NCI-H1694 treated with DMSO at 0.1 percent for 48 hours (cell line): ENCODE measurements around the gene LSM7.
"Not testable (repeated sequence)": the region's sequence is repeated elsewhere in the genome, so short reads cannot be mapped to it uniquely, and the experiment has no call there.

ENCODE experiments used
- DNase-seq: peaks from one replicate; lab custom pipeline; 2025; lab: John Stamatoyannopoulos, UW

LSM7 gene

DNA sequence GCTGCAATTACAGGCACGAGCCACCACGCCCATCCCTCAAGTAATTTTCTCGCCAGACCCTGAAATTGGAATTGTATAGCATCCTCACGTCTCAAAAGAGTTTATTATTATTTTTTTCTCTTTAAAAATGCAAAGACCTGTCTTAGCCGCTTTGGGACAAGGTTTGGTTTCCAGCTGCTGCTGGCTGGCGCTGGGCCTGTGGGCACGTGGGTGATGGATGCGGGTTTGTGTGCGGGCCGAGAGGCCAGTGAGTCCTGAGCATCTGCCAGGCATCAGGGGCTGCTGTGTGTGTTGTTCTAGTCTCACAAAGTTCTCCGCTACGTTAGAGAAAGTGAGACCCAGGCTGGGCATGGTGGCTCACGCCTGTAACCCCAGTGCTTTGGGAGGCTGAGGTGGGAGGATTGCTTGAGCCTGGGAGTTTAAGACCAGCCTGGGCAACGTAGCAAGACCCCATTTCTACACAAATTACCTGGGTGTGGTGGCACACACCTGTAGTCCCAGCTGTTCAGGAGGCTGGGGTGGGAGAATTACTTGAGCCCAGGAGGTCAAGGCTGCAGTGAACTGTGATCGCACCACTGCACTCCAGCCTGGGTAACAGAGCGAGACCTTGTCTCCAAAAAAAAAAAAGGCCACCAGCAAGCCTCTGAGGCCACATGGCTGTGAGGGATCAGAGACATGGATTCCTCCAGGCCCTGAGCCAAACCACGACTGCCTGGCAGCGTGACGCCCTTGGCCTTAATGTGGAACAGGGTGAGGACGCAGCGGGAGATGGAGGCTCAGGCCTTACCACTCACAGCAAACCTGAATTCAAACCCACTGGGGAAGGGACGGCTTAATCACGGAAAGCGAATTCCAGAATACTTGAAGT lies 27.0 kb upstream of the LSM7 start:
- no peak for DNase-seq

GRCh38 chr19:2354670-2355069 lies 26.3 kb upstream of the LSM7 start:
- DNase-seq: no peak

DNA sequence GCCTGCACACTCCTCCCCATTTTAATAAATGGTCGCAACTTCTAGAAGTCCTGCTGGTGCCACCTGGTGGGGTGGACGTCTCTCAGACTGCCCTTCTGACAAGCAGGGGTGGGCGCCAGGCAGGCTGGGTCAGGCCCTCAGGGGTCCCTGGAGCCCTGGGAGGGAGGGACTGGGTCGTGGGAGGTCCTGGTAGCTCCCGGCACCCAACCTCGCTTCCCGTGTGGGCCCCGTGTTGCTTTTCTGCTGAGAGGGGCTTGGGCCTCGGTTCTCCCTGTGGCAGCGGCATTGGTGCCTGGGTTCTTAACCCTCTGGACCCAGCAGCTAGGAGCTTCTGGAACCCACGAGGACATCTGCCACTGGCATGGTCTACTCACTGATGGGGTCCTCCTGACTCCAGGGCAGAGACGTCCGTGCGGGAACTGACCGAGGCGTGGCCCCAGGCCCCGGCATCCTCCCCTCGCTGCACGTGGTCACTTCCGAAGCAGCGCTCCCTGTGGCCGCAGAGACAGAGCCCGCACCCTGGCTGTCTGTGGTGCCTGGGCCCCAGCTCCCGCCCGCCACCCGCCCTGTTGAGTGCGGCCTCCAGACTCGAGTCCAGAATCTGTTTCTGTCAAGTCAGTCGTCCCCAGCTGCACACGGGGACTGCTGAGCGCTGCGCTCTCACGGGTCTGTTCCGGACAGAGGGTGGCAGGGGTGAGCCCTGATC lies 25.7 kb upstream of the LSM7 start:
- no peak for DNase-seq

DNA sequence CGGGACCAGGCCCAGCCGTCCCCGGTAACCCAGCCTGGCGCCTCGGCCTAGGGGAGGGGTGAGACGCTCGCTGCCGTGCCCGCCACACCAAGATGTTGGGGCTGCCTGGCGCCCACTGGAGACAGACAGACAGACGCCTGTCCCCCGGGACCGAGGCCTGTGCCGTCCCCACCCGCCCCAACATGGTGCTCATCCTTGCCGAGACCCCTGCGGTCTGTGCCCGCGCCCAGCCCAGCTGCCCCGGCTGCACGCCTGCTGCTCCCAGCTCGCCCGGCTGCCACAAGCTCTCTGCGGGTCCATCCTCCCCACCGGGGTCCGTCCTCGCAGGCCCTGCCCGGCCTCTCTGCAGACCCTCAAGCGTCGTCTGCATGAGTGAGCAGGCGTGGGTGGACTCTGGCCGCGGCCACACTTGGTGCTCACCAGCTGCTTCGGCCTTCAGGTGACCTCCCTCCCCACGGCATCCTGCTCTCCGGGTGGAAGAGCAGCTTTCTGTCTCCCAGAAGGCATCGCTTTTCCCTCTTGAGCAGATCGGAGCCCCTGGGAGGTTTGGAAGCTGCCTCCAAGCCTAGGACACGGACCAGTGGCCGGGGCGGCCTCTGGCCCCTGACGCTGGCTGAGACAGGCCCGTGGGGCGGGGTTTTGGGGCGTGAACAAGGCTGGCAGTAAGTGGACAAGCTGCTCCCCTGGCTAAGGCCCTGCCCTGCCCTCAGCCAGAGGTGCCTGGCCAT lies 24.9 kb upstream of the LSM7 start:
- DNase-seq: no peak

GRCh38 chr19:2352121-2352520 lies 23.7 kb upstream of the LSM7 start:
- no peak for DNase-seq

- DNase-seq: no peak
Observed at GRCh38 chr19:2351591-2351990, 23.2 kb upstream of the LSM7 start.

- DNase-seq: no peak
Observed at GRCh38 chr19:2350656-2351055, 22.3 kb upstream of the LSM7 start.

DNA sequence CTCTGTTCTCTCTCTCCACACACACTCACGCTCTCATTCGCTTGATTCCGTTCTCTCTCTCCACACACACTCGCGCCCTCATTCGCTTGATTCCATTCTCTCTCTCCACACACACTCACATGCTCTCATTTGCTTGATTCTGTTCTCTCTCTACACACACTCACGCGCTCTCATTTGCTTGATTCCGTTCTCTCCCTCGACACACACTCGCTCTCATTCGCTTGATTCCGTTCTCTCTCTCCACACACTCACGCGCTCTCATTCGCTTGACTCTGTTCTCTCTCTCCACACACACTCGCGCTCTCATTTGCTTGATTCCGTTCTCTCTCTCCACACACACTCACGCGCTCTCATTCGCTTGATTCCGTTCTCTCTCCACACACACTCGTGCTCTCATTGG lies 21.4 kb upstream of the LSM7 start:
- not testable (repeated sequence) for DNase-seq

DNA sequence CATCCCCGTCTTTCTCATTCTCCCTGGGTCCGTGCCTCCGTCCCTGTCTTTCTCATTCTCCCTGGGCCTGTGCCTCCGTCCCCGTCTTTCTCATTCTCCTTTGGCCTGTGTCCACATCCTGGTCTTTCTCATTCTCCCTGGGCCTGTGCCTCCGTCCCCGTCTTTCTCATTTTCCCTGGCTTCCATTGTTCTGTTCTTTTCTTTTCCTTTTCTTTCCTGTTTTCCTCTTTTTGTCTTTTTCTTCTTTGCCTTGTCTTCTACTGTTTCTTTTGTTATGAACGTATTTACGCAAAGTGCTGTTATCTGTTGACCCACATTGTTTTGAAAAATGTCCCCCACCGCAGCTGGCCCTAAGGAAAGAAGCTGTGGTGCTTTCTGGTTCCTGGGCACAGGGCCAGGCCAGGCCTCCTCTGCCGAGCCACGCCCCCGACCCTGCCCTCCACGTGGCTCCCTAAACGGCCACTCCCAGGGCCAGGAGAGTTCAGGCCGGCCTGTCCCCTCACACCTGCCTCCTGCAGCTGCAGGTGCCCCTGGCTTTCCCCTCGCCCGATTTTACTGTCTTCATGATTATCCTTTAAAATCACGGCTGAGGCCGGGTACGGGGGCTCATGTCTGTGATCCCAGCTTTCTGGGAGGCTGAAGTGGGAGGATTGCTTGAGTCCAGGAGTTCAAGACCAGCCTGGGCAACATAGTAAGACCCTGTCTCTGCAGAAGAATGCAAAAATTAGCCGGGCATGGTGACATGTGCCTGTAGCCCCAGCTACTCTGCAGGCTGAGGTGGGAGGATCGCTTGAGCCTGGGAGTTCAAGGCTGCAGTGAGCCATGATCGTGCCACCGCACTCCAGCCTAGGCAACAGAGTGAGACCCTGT lies 17.6 kb upstream of the LSM7 start:
- DNase-seq: no peak

DNA sequence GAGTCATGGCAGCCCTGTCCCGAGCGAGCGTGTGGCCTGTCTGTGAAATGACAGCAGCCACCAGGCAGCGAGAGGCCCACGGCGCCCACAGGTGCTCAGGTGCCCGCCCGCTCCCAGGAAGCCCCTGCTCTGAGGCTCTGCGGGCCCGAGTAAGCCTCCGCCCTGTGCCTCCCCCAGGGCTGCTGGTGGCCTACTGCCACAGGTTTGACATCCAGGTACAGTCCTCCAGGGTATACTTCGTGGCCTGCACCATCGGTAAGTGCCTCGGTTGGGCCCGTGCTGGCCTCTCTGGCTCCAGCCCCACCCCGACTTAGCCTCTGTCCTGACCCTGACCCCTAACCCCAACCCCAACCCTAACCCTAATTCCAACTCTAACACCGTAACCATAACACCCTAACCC lies 16.7 kb upstream of the LSM7 start:
- no peak for DNase-seq

DNA sequence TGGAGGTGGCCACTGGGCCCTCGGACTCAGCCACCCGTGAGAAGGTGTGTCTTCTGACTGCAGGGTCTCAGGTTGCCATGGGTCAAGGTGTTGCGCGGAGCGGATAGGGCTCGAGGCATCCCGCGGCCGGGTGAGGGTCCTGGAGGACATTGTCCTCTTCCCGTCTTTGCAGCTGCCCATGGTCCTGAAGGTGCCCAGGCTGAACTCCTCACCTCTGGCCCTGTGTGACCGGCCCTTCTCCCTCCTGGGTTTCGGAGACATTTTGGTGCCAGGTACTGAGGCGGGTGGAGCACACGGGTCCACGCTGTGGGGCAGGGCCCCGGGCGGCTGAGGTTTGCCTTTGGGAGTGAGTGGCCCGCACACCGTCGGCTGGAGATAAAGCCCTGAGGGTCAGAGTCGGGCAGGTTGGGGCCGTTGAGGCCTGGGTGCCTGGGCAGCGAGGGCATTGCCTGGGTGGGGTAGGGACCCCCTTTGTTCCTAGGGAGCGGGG lies 16.0 kb upstream of the LSM7 start:
- DNase-seq: no peak

DNA sequence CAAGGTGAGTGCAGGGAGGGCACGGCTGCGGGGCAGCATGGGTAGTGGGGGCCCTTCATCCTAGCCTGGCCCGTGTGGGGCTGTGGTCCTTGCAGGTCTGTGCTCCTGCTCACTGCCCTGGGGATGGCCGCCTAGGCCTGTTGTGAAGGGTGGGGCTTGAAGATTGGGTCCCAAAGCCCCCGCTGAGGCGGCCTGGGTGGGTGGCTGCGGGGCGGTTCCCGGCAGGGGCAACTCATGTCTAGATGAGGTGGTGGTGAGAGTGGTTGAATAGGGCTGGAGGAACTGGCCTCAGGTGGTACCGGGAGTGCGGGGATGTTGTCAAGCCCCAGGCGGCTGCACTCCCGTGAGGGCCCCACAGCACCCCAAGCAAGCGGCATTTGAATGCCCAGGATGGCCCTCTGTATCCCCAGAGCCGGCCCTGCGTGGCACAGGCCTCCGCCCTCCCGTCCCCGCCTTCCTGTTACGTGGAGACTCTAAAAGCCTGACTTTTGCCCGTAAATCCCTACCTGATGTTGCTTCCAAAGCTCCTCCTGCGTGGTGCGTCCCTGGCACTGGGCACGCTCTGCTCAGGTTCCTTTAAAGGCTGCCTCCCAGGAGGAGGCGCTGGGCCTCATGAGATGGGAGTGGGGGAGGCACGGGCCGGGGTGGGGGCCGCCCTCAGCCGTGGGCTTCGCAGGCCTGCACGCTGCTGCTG lies 15.1 kb upstream of the LSM7 start:
- no peak for DNase-seq

- no peak for DNase-seq
Observed at GRCh38 chr19:2342656-2343288, 14.4 kb upstream of the LSM7 start.

DNA sequence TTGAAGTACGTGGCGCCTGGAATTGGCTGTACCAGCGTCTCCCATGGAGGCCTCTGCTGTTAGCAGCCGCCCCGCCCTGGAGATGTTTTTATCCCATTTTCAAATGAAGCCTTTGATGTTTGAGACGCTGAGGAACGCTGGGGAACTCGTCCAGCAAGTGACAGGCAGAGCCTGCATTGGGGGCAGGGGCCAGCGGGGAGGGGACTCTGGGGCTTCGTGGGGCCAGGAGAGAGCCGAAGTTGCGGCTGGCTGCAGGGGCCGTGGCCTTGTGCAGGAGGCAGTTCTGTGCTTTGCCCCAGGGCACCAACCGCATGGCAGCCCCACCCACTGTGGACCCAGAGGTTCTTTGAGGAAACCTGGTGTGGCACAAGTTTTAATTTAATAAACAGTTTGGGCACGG lies 13.6 kb upstream of the LSM7 start:
- DNase-seq: no peak

GRCh38 chr19:2341244-2341751 lies 12.9 kb upstream of the LSM7 start:
- DNase-seq: peak; percentile 19

DNA sequence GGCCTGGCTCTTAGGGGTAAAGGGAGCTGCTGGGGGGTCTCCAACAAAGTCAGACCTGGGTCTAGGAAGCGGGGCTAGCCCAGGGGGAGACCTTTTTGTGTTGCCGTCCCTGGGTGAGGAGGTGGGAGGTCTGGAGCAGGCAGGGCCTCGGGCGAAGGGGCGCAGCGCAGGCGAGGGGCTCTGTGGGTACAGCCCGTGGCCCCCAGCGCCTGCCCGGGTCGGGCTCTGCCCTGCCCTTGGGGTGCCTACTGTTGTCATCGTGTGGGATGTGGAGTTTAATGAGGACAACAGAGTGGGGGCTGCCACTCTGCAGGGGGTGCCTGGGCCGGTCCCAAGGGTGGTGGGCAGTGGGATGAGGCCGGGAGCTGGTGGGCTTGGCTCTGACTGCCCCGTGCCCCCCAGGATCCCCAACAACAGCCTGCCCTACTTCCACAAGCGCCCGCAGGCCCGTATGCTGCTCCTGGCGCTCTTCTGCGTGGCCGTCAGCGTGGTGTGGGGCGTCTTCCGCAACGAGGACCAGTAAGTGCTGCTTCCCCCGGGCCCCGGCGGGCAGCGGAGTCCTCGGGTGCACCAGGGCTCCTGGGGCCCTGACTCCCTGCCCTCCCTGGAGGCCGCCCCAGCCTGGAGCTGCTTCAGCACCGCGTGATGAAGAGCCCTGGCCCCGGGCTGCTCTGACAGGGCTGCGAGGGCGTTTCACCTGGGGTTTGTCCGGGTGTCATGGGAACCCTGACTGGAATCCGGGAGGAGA lies 12.3 kb upstream of the LSM7 start:
- no peak for DNase-seq

DNA sequence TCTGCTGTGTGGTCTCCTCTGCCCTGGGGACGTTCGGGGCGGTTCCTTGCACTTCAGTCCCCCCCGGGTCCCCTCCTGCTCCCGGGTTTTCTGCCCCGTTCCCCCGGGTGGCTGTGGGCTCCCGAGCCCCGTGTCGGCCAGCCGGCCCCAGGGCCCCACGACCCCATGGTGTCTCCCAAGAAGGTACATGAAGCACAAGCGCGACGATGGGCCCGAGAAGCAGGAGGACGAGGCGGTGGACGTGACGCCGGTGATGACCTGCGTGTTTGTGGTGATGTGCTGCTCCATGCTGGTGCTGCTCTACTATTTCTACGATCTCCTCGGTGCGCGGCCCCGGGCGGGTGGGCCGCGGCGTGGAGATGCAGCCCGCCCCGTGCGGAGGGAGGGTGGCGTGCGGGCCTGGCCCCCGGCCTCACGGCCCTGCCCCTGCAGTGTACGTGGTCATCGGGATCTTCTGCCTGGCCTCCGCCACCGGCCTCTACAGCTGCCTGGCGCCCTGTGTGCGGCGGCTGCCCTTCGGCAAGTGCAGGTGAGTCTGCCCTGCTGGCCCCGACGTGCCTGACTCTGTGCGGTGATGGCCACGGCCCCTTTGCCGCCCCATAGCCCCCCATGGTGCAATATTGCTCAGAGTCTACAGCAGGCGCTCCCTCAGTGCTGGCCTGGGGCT lies 11.4 kb upstream of the LSM7 start:
- no peak for DNase-seq

GRCh38 chr19:2338751-2339643 lies 10.6 kb upstream of the LSM7 start:
- DNase-seq: no peak
